ENCODE results near the gene NHERF1.

- no peak for TF ChIP-seq CTCF (IDR thresholded peaks at IDR 0.05; ENCODE audit: low read depth, low read length)
- TF ChIP-seq EZH2phosphoT487 (IDR thresholded peaks at IDR 0.05; ENCODE audit: low read depth): no peak
These were observed 19.7 kb upstream of the NHERF1 start for GRCh38 chr17:74728702-74729075.
